ENCODE results near the gene RNLS.

RNLS gene

GRCh38 chr10:88409824-88410223, 173.3 kb downstream of the RNLS start:
- Mint-ChIP-seq H3K27me3 (no peaks in the 10 kb centered on the region), H3K36me3 (peaks cover 5% of the 10 kb centered on the region), H3K4me1 (peaks cover 7% of the 10 kb centered on the region), H3K9me3 (peaks cover 3% of the 10 kb centered on the region), H3K4me3 (no peak overlapping the region), H3K27ac (no peak overlapping the region)
- DNase-seq (ENCODE audit: low spot score in 2 of 2) (no peak), ATAC-seq (ENCODE audit: low read depth) (no peak)

GRCh38 chr10:88409236-88409635, 173.9 kb downstream of the RNLS start:
- Mint-ChIP-seq H3K27ac (no peak overlapping the region), H3K27me3 (no peaks in the 10 kb centered on the region), H3K9me3 (peaks cover 3% of the 10 kb centered on the region), H3K36me3 (peaks cover 5% of the 10 kb centered on the region), H3K4me3 (no peak overlapping the region), H3K4me1 (peaks cover 7% of the 10 kb centered on the region)
- ATAC-seq (ENCODE audit: low read depth) (no peak), DNase-seq (ENCODE audit: low spot score in 2 of 2) (no peak)

- peaks cover 3% of the 10 kb centered on the region for H3K9me3 Mint-ChIP-seq
- H3K4me1 Mint-ChIP-seq, result peaks cover 3% of the 10 kb centered on the region
- peaks cover 5% of the 10 kb centered on the region for H3K36me3 Mint-ChIP-seq
- no peak for ATAC-seq (ENCODE audit: low read depth)
- no peaks in the 10 kb centered on the region for H3K27me3 Mint-ChIP-seq
- no peak overlapping the region for H3K27ac Mint-ChIP-seq
- no peak for DNase-seq (ENCODE audit: low spot score in 2 of 2)
- no peak overlapping the region for H3K4me3 Mint-ChIP-seq
Measured at GRCh38 chr10:88408096-88408495, 175.0 kb downstream of the RNLS start.

- Mint-ChIP-seq H3K36me3 (peaks cover 6% of the 10 kb centered on the region), H3K27me3 (no peaks in the 10 kb centered on the region), H3K4me1 (peaks cover 8% of the 10 kb centered on the region), H3K4me3 (no peak overlapping the region), H3K27ac (peak overlapping the region; percentile 2), H3K9me3 (peaks cover 3% of the 10 kb centered on the region)
- ATAC-seq (ENCODE audit: low read depth) (no peak), DNase-seq (ENCODE audit: low spot score in 2 of 2) (no peak)
Measured at GRCh38 chr10:88404133-88404532, 179.0 kb downstream of the RNLS start.

- DNase-seq (ENCODE audit: low spot score in 2 of 2), result no peak
- Mint-ChIP-seq H3K4me1 (peaks cover 5% of the 10 kb centered on the region), H3K27me3 (no peaks in the 10 kb centered on the region), H3K4me3 (no peak overlapping the region), H3K36me3 (peaks cover 6% of the 10 kb centered on the region), H3K9me3 (peaks cover 7% of the 10 kb centered on the region), H3K27ac (no peak overlapping the region)
- no peak for ATAC-seq (ENCODE audit: low read depth)
Measured at GRCh38 chr10:88401671-88402347, 181.3 kb downstream of the RNLS start.

GRCh38 chr10:88399240-88399639, 183.9 kb downstream of the RNLS start:
- no peak for DNase-seq (ENCODE audit: low spot score in 2 of 2)
- H3K4me1 Mint-ChIP-seq, result peaks cover 5% of the 10 kb centered on the region
- H3K27me3 Mint-ChIP-seq, result no peaks in the 10 kb centered on the region
- no peak for ATAC-seq (ENCODE audit: low read depth)
- H3K27ac Mint-ChIP-seq, result no peak overlapping the region
- peaks cover 7% of the 10 kb centered on the region for H3K36me3 Mint-ChIP-seq
- H3K4me3 Mint-ChIP-seq, result no peak overlapping the region
- peaks cover 9% of the 10 kb centered on the region for H3K9me3 Mint-ChIP-seq

GRCh38 chr10:88395677-88396076, 187.4 kb downstream of the RNLS start:
- peaks cover 12% of the 10 kb centered on the region for H3K4me1 Mint-ChIP-seq
- H3K9me3 Mint-ChIP-seq, result peaks cover 9% of the 10 kb centered on the region
- no peak for ATAC-seq (ENCODE audit: low read depth)
- DNase-seq (ENCODE audit: low spot score in 2 of 2), result no peak
- no peak overlapping the region for H3K4me3 Mint-ChIP-seq
- H3K27me3 Mint-ChIP-seq, result no peaks in the 10 kb centered on the region
- no peak overlapping the region for H3K27ac Mint-ChIP-seq
- peaks cover 10% of the 10 kb centered on the region for H3K36me3 Mint-ChIP-seq

- Mint-ChIP-seq H3K27ac (peak overlapping the region; percentile 83), H3K4me3 (peak overlapping the region; percentile 41), H3K4me1 (peaks cover 20% of the 10 kb centered on the region), H3K27me3 (no peaks in the 10 kb centered on the region), H3K36me3 (peaks cover 7% of the 10 kb centered on the region), H3K9me3 (peaks cover 5% of the 10 kb centered on the region)
- peak in 1 of 2 donors; percentile 16 for DNase-seq (ENCODE audit: low spot score in 2 of 2)
- peak; percentile 94 for ATAC-seq (ENCODE audit: low read depth)
Measured at GRCh38 chr10:88392222-88392621, 190.9 kb downstream of the RNLS start.

GRCh38 chr10:88390041-88390440, 193.1 kb downstream of the RNLS start:
- Mint-ChIP-seq H3K27ac (no peak overlapping the region), H3K4me1 (peaks cover 30% of the 10 kb centered on the region), H3K36me3 (peaks cover 4% of the 10 kb centered on the region), H3K4me3 (no peak overlapping the region), H3K27me3 (no peaks in the 10 kb centered on the region), H3K9me3 (no peaks in the 10 kb centered on the region)
- DNase-seq (ENCODE audit: low spot score in 2 of 2) (no peak), ATAC-seq (ENCODE audit: low read depth) (no peak)

- Mint-ChIP-seq H3K36me3 (peaks cover 4% of the 10 kb centered on the region), H3K9me3 (no peaks in the 10 kb centered on the region), H3K4me1 (peaks cover 32% of the 10 kb centered on the region), H3K27ac (no peak overlapping the region), H3K27me3 (no peaks in the 10 kb centered on the region), H3K4me3 (no peak overlapping the region)
- ATAC-seq (ENCODE audit: low read depth) (no peak), DNase-seq (ENCODE audit: low spot score in 2 of 2) (peak in 1 of 2 donors; percentile 35)
Measured at GRCh38 chr10:88389456-88389855, 193.7 kb downstream of the RNLS start.

- no peak for ATAC-seq (ENCODE audit: low read depth)
- Mint-ChIP-seq H3K4me3 (no peak overlapping the region), H3K4me1 (peaks cover 32% of the 10 kb centered on the region), H3K27me3 (no peaks in the 10 kb centered on the region), H3K27ac (no peak overlapping the region), H3K9me3 (no peaks in the 10 kb centered on the region), H3K36me3 (no peaks in the 10 kb centered on the region)
- no peak for DNase-seq (ENCODE audit: low spot score in 2 of 2)
Measured at GRCh38 chr10:88388324-88388723, 194.8 kb downstream of the RNLS start.

- DNase-seq (ENCODE audit: low spot score in 2 of 2) (peak in 1 of 2 donors; percentile 28), ATAC-seq (ENCODE audit: low read depth) (peak; percentile 34)
- H3K36me3 Mint-ChIP-seq, result no peaks in the 10 kb centered on the region
- no peak overlapping the region for H3K27ac Mint-ChIP-seq
- no peaks in the 10 kb centered on the region for H3K9me3 Mint-ChIP-seq
- no peak overlapping the region for H3K4me3 Mint-ChIP-seq
- H3K4me1 Mint-ChIP-seq, result peaks cover 25% of the 10 kb centered on the region
- H3K27me3 Mint-ChIP-seq, result no peaks in the 10 kb centered on the region
Measured at GRCh38 chr10:88386821-88387773, 196.0 kb downstream of the RNLS start.

- H3K4me1 Mint-ChIP-seq, result peaks cover 20% of the 10 kb centered on the region
Measured at GRCh38 chr10:88386204-88386788, 196.8 kb downstream of the RNLS start.

GRCh38 chr10:88385601-88386203, 197.4 kb downstream of the RNLS start:
- peak; percentile 38 to 60 for DNase-seq (ENCODE audit: low spot score in 2 of 2)
- no peaks in the 10 kb centered on the region for H3K27me3 Mint-ChIP-seq
- H3K9me3 Mint-ChIP-seq, result no peaks in the 10 kb centered on the region
- peak overlapping the region; percentile 83 for H3K4me3 Mint-ChIP-seq
- no peaks in the 10 kb centered on the region for H3K36me3 Mint-ChIP-seq
- H3K27ac Mint-ChIP-seq, result no peak overlapping the region
- H3K4me1 Mint-ChIP-seq, result peaks cover 20% of the 10 kb centered on the region
- ATAC-seq (ENCODE audit: low read depth), result peak; percentile 87

More at GRCh38 chr10:88386204-88386788, 196.8 kb downstream of the RNLS start:
- no peaks in the 10 kb centered on the region for H3K27me3 Mint-ChIP-seq
- H3K36me3 Mint-ChIP-seq, result no peaks in the 10 kb centered on the region
- DNase-seq (ENCODE audit: low spot score in 2 of 2) (no peak), ATAC-seq (ENCODE audit: low read depth) (no peak)
- H3K4me3 Mint-ChIP-seq, result peak overlapping the region; percentile 14
- H3K9me3 Mint-ChIP-seq, result no peaks in the 10 kb centered on the region
- no peak overlapping the region for H3K27ac Mint-ChIP-seq

Measured in memory B cell (primary cell).